GM18508 (cell line): Measurements from ENCODE around the gene HRH2.
"Not testable (repeated sequence)": the region's sequence is repeated elsewhere in the genome, so short reads cannot be mapped to it uniquely, and the experiment has no call there.

Source experiments
- ATAC-seq: cut with Tn5 transposase; IDR thresholded peaks from one replicate; pipeline ENCODE4 v1.9.1; 2021; ENCODE audit warnings: moderate number of reproducible peaks; ENCODE audit not compliant: insufficient read depth, unreplicated experiment

The HRH2 gene

DNA sequence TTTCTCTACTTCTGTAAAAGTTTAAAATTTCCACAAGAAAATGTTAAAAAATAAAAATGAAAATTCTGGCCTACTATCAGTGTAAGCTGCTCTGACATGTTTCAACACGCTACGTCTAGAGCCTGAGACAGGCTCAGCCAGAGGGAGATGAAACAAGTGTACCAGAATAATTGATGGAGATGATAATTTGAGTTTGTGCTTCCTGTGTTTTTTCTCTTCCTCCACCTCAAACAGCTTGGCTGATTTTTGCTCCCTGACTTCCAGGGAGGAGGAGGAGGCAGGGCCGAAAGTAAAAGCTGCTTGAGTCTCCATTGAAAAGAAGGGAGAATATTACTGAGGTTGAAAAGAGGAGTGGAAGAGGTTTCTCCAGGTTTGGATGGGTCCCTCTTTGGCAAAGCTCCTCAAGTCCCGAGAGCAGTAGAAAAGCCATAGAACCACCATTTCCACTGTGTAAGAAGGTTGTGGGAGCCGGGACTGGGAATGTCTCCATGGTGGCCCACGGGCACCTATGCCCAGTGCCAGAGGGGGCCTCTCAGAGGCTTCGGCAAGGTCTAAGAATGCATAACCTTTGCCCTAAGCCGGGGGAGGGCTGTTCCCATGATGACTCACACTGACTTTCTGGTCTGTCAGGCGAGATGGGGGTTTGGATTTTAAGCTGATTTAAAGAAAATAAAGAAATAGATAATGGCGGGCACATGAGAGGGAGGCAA, 95.1 kb downstream of the HRH2 start:
- no peak for ATAC-seq

DNA sequence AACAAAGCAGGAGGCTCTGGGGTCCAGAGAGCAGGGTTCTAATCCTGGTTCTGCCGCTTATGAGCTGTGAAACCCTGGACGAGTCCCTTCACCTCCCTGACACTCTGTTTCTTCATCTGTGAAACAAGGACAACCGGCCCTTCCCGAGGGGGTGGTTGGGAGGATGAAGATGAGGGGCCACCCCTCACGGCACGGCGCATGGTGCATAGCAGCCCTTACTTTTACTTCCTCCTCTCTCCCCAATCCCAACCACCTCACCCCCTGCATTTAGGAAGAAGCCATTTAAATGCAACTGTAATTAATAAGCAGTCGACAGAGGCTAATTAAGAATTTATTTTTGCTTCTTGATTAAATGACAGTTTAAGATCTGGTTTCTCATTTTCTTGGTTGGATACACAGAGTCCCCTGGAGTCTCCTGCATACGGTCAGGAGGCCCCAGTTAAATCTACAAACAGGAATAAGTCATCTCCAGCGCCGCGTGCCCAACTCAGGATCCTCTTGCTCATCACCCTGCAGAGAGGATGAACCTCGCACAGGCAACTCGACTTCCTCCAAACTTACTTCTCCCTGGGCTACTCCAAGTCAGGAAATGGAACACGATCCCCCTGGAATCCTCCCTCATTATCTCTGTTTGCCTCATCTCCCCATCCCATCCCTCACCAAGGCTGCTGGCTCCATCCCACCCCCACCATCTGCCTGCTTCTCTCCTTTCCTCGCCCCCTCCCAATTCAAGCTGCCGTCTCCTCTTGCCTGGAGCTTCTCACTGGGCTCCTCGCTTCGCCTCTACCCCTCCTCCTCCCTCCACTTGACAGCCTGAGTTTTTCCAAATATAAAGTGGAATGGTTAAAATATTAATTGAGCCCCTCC, 95.9 kb downstream of the HRH2 start:
- ATAC-seq: no peak

DNA sequence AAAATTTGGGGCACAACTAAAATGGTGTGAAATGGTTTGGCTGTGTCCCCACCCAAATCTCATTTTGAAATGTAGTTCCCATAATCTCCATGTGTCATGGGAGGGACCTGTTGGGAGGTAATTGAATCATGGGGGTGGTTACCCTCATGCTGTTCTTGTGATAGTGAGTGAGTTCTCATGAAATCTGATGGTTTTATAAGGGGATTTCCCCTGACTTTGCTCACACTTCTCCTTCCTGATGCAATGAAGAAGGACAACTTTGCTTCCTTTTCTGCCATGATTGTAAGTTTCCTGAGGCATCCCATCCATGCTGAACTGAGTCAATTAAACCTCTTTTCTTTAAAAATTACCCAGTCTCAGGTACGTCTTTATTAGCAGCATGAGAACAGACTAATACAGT, 102.1 kb downstream of the HRH2 start:
- not testable (repeated sequence) for ATAC-seq
